RWPE1 (cell line): ENCODE measurements around the gene ANKRD35.
"Not testable (repeated sequence)": the region's sequence is repeated elsewhere in the genome, so short reads cannot be mapped to it uniquely, and the experiment has no call there.

Experiments used
- CTCF ChIA-PET: fragments of 350-600 bp; sonication (Branson Sonifier 250); formaldehyde crosslinking; extraction: SDS; loops from one replicate; lab custom pipeline; 2021; lab: Yijun Ruan, JAX
- POLR2A ChIA-PET: fragments of 400-600 bp; formaldehyde crosslinking; extraction: SDS; loops from one replicate; lab custom pipeline; 2020; ENCODE audit warnings: antibody characterized with exemption; ENCODE audit not compliant: low non-redundant PET; lab: Yijun Ruan, JAX
- DNase-seq: peaks from one replicate; pipeline ENCODE4 v3.0.0; 2012; ENCODE audit warnings: low spot score
- H3K27ac ChIP-seq: fragments of 450-650 bp; 2 replicates; pipeline ENCODE4 v1.5.1; 2017
- TF ChIP-seq, protein P1 (sequence below): fragments of 450-650 bp; conservative IDR thresholded peaks from 2 replicates; pipeline ENCODE4 v1.5.1; 2017; ENCODE audit warnings: low read depth, mild to moderate bottlenecking

Gene ANKRD35, protein sequence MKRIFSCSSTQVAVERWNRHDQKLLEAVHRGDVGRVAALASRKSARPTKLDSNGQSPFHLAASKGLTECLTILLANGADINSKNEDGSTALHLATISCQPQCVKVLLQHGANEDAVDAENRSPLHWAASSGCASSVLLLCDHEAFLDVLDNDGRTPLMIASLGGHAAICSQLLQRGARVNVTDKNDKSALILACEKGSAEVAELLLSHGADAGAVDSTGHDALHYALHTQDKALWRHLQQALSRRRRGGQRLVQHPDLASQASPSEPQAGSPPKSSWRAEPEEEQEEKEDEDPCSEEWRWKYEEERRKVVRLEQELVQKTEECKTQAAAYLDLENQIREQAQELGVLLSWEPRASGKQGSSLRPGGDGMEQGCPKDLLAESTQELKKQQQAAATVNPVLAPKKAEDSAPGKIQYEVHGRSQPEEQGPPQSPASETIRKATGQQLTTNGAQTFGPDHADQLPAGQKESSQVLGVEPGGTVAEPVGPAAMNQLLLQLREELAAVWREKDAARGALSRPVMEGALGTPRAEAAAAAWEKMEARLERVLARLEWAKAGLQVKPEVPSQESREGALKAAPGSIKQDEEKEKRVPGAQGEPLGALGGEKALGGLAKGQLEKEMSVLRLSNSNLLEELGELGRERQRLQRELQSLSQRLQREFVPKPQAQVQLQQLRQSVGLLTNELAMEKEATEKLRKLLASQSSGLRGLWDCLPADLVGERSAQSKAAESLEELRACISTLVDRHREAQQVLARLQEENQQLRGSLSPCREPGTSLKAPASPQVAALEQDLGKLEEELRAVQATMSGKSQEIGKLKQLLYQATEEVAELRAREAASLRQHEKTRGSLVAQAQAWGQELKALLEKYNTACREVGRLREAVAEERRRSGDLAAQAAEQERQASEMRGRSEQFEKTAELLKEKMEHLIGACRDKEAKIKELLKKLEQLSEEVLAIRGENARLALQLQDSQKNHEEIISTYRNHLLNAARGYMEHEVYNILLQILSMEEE

DNA sequence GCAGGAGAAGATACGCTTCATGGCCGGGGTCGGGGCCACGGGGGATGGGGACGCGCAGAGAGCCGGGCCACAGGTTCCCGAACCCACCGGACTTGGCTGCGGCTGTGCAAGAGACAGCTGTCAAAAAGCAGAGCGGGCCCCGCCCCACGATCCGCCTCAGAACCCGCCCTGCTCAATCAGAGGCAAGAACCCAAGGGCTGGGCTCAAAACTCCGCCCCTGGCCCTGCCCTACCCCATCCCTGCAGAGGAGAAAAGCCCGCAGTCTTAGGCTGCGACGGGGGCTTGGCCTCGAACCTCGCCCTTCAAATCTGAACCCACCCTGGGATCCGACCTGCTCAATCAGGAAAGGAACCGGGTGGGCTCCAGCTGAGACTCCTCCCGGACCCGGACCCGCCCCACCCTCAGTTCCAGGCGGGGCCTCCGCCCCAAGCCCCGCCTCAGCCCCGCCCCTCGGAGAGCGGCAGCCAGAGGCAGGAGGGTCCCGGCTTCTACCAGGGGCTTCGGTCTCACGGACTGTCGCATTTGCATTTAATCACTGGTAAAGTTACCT lies at the start of gene ANKRD35:
Gene ANKRD35, minus strand, starts transcription at position 129 of the 550 bp plus-strand sequence. Its CDS starts 108 bp downstream, at position 21.
- DNase-seq = peak; percentile 94
- TF ChIP-seq, protein P1, sequence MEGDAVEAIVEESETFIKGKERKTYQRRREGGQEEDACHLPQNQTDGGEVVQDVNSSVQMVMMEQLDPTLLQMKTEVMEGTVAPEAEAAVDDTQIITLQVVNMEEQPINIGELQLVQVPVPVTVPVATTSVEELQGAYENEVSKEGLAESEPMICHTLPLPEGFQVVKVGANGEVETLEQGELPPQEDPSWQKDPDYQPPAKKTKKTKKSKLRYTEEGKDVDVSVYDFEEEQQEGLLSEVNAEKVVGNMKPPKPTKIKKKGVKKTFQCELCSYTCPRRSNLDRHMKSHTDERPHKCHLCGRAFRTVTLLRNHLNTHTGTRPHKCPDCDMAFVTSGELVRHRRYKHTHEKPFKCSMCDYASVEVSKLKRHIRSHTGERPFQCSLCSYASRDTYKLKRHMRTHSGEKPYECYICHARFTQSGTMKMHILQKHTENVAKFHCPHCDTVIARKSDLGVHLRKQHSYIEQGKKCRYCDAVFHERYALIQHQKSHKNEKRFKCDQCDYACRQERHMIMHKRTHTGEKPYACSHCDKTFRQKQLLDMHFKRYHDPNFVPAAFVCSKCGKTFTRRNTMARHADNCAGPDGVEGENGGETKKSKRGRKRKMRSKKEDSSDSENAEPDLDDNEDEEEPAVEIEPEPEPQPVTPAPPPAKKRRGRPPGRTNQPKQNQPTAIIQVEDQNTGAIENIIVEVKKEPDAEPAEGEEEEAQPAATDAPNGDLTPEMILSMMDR = no peak
- peak within 1 kb of the TSS; percentile 37 for H3K27ac ChIP-seq
- POLR2A ChIA-PET = interaction anchor here (0.6 kb wide), 1 partner anchor 25 kb away, joined by 3 read pairs; no protein-coding TSS in a partner anchor
- CTCF ChIA-PET = interaction anchor here (0.6 to 0.9 kb wide), 3 partner anchors 11 to 48 kb away, joined by 3 to 6 read pairs (median 4); partner anchors contain the start of gene NUDT17

DNA sequence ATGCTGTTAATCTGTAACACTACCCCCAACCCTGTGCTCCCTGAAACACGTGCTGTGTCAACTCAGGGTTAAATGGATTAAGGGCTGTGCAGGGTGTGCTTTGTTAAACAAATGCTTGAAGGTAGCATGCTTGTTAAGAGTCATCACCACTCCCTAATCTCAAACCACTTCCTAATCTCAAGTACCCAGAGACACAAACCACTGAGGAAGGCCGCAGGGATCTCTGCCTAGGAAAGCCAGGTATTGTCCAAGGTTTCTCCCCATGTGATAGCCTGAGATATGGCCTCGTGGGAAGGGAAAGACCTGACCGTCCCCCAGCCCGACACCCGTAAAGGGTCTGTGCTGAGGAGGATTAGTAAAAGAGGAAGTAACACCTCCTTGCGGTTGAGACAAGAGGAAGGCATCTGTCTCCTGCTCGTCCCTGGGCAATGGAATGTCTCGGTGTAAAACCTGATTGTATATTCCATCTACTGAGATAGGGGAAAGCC lies 46.9 kb upstream of the ANKRD35 start:
- DNase-seq, CTCF ChIA-PET: not testable (repeated sequence)

DNA sequence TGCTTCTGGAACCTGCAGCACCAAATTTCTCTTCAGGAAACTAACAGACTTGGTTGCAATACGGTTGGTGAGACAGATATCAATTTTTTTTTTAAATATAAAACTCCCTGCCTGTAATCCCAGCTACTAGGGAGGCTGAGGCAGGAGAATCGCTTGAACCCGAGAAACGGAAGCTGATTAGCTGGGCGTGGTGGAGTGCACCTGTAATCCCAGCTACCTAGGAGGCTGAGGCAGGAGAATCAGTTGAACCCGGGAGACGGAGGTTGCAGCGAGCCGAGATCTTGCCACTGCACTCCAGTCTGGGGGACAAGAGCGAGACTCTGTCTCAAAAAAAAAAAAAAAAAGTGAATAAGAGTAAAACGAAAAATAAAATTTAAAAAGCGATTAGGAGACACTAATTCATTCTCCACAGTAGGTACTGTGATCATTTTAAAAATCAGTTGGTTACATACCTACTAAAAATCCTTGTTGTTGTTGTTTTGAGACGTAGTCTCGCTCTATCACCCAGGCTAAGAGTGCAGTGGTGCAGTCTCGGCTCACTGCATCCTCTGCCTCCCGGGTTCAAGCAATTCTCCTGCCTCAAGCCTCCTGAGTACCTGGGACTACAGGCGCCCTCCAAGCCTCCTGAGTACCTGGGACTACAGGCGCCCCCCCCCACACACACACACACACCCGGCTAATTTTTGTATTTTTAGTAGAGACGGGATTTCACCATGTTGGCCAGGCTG lies 42.4 kb upstream of the ANKRD35 start:
- DNase-seq = no peak
- TF ChIP-seq, protein P1 = no peak
- POLR2A ChIA-PET = interaction anchor here (0.7 to 2.4 kb wide), 5 partner anchors 29 to 82 kb away, joined by 3 to 15 read pairs (median 4); partner anchors contain the start of genes ANKRD34A, LIX1L and POLR3GL
- H3K27ac ChIP-seq = peak overlapping the region; percentile 82
- CTCF ChIA-PET = interaction anchor here (0.7 to 1.8 kb wide), 5 partner anchors 10 to 82 kb away, joined by 3 to 6 read pairs (median 4); partner anchors contain the start of genes NUDT17 and PEX11B

More for the DNA sequence above, 46.9 kb upstream of the ANKRD35 start:
- POLR2A ChIA-PET, H3K27ac ChIP-seq: not testable (repeated sequence)

DNA sequence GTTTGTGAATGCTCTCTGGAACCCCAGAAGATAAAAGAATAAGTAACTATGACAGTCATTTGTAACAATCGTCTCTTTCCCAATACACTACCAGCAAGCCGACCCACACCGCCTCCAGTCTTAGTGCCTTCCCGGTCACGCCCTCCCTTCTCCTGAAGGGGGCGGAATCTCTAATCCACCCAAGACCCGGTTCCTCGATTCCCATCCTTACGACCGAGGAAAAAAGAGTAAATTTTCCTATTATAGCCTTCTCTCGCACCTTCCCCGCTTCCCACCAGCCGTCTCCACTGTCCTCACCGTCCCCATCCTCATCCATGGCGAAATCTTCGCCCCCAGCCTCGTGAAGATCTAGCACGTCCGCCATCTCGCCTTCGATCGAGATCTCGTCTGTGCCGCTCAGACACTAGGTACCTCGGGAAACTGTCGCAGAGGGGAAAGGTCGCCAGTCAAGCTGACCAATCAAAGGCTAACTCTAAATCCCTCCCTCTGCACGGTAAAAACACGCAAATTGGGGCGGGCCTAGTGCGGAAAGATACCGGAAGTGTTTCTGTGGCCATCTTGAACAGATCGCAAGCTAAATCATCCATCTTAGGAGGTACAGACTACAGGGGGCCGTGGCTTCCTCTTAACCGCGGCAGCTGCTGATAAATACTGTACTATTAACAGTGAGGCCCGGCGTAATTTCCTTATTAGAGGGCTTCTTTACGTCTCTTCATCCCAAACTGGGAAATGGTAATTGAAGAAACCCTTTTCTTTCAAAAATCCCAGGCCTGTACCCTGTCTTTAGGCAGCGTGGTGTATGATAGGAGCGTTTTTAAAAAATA lies 41.6 kb upstream of the ANKRD35 start, which contains the start of gene RBM8A:
Gene RBM8A, minus strand, starts transcription at position 422 of the 824 bp plus-strand sequence. Its CDS starts 58 bp downstream, at position 364.
- peak; percentile 92 for DNase-seq
- H3K27ac ChIP-seq = peak within 1 kb of the TSS; percentile 82
- TF ChIP-seq, protein P1 = peak; percentile 68
- CTCF ChIA-PET = interaction anchor here (0.6 to 1.8 kb wide), 7 partner anchors 9 to 81 kb away, joined by 3 to 6 read pairs (median 4); partner anchors contain the start of genes NUDT17 and PEX11B
- POLR2A ChIA-PET = interaction anchor here (0.5 to 2.4 kb wide), 6 partner anchors 30 to 81 kb away, joined by 3 to 15 read pairs (median 4); partner anchors contain the start of genes ANKRD34A, LIX1L and POLR3GL

DNA sequence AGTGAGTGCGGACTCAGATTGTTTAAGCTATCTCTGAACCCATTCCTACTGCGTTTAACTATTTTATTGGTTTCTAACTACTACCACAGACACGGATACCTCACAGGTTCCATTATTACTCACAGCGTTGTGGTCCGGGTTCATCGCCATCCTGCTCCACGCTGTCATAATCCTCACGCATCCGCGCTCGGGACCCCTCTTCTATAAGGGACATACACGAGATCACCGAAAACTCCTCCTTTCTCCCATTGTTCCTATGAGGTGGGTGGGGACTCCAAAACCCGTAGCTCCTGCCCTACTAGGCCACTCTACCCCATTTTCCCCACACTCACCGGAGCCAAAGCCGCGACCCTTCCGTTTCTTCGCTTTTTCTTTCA lies 41.0 kb upstream of the ANKRD35 start:
- ChIA-PET POLR2A (interaction anchor here (0.6 to 2.4 kb wide), 2 partner anchors 38 to 39 kb away, joined by 7 to 15 read pairs; partner anchors contain the start of genes ANKRD34A and POLR3GL), CTCF (interaction anchor here (0.6 to 1.8 kb wide), 5 partner anchors 27 to 81 kb away, joined by 3 to 6 read pairs (median 3); partner anchors contain the start of gene NUDT17)
- TF ChIP-seq, protein P1 = no peak
- no peak for DNase-seq
- peak overlapping the region; percentile 82 for H3K27ac ChIP-seq
